Mesenteric fat pad (tissue), 1 donor: ENCODE measurements around the gene FADS3. TPM values are rescaled to one million over a fixed set of nuclear protein-coding genes. Genes with fewer than 3 reads are reported as not detected.
A peak's percentile ranks its signal among the peaks of the same experiment; 100 is the strongest.
"Not testable (repeated sequence)": the region's sequence is repeated elsewhere in the genome, so short reads cannot be mapped to it uniquely, and the experiment has no call there.

Experiments
- DNase-seq: peaks from one replicate; pipeline ENCODE4 v3.0.0-alpha.2; 2020; ENCODE audit warnings: low spot score
- total RNA-seq: library from RNA; stranded (reverse); fragmentation: NEBNext Ultra II Directional; extraction: Animal tissue kit (Norgen Biotek cat#: 25700); gene quantifications from one replicate; pipeline ENCODE4 v1.2.1, GENCODE V29; 2021
- donor health status: DM: yes; HTN: yes; CAD: no.

The FADS3 gene
- total RNA-seq, 1 donor from 2014 or later = 387 TPM

DNA sequence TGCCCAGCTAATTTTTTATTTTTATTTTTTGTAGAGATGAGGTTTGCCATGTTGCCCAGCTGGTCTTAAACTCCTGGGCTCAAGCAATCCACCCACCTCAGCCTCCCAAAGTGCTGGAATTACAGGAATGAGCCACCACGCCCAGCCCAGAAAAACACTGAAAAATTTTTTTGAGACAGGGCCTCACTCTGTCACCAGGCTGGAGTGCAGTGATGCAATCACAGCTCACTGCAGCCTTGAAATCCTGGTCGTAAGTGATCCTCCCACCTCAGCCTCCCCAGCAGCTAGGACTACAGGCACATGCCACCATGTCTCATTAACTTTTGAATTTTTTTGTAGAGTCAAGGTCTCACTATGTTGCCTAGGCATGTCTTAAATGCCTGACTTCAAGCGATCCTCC lies 9.1 kb downstream of the FADS3 start:
- DNase-seq = not testable (repeated sequence)

DNA sequence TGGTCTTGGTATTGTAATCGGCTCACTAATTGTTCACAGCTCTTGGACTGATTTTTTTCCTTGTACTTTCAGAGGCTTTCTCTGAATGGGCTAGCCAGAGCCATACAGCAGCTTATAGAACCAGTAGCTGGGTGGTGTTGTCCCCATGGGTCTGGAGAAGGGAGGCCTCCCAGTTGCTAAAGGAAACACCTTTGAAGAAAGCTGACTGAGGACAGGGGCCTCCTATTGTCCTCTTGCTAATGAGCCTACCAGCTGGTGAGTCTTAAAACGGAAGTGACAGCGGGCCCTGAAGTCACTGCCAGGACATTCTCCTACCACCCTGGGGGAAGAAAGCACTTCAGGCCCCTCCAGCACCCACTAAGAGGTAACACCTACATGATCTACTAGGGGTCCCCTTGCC lies 9.9 kb downstream of the FADS3 start:
- DNase-seq = no peak

DNA sequence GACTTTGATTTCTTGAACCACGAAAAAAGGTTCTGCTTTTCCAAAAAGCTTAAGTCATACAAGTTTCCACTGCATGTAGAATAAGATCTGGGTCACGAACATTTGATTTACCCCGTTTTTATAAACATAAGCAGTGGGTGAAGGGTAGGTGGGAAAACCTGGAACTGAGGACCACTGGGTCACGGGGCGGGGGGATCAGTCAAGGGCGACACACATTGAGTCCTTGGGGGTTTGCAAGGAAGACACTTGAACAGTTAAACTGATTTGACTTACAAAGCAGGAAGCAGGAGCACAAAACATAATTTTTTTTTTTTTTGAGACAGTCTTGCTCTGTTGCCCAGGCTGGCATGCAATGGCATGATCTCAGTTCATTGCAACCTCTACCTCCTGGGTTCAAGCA lies 10.9 kb downstream of the FADS3 start:
- DNase-seq = no peak

DNA sequence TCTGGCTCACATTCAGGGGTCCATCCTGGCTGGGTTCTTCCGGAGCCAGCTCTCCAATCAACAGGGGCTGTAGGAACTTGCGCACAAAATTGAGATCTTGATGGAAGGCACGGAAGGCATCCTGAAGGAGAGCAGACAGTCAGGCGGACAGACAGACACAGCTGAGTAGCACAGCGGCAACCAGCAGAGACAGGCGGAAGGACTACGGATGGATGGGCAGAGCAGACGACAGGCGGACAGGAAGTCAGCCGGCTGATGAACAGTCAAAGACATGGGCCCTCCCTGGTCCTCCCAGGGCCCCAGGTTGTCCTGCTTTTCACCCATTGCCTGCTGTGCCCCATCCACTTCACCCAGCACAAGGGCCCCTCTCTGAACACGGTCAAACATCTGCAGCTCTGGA lies 11.3 kb downstream of the FADS3 start:
- no peak for DNase-seq

DNA sequence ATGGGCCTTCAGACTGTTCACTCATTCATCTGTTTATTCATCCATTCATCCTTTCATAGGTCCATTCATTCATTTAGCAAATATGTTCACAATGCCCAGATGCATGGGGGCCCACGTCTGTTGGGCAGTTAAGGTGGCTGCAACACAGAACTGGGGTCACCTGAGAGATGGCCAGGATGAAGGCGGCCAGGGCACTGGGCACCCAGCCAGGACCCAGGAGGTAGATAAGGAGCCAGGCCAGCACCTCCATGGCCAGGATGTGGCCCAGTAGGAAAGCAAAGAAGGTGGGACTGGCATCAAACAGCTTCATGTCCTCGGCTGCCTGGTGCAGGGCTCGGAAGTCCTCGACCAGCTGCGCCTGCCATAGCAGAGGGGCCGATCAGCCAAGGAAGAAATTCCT lies 12.2 kb downstream of the FADS3 start:
- no peak for DNase-seq

DNA sequence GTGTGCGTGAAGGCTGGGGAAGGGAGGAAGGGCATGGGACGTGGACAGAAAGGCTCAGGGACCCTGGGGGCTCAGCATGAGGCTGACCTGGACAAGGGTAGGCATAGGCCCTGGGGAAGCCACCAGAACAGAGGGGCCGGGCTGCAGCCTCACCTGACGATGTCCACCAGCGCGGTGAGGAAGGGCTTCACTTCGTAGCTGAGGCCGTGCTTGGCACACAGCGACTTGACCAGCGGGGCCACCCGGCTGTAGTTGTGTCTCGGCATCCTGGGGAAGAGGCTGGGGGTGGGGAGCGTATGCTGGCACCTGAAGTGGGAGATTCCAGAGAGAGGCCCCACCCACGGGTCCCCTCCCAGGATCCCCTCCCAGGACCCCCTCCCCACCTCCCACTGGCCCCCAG lies 15.6 kb downstream of the FADS3 start:
- DNase-seq = no peak

DNA sequence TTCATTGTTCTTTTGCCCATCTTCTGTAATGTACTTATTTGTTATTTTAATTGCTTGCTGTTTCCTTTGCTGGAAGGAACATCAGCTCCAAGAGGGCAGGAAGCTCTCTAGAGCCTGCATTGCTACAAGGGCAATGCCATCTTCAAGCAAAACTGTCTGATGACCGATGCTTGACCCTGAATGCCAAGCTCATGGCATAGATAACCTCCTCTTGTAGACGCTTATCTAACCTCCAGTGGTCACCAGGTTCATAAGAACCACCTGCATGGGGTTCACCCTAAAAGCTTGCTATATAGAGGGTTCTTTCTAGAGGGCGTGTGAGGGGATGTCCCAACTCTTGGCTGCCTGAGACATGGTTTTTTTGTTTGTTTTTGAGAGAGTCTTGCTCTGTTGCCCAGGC lies 16.5 kb downstream of the FADS3 start:
- no peak for DNase-seq

DNA sequence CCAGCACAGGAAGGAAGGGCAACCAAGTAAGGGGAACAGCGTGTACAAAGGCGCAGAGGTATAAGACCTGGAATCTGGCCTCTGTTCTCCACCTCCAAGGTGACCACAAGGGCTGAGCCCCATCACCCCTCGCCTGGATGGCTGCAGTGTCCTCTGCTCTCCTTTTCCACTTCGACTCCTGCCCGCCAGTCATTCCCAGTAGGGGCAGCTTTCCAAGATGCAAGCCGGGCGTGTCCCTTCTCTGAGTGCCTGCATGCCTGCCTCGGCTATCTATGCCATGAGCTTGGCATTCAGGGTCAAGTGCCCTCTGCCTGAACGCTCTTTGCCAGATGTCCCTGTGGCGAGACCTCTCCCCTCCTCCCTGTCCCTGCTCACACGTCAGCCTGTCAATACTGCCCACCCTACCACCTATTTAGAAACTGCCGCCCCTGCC lies 17.0 kb downstream of the FADS3 start:
- DNase-seq = no peak

DNA sequence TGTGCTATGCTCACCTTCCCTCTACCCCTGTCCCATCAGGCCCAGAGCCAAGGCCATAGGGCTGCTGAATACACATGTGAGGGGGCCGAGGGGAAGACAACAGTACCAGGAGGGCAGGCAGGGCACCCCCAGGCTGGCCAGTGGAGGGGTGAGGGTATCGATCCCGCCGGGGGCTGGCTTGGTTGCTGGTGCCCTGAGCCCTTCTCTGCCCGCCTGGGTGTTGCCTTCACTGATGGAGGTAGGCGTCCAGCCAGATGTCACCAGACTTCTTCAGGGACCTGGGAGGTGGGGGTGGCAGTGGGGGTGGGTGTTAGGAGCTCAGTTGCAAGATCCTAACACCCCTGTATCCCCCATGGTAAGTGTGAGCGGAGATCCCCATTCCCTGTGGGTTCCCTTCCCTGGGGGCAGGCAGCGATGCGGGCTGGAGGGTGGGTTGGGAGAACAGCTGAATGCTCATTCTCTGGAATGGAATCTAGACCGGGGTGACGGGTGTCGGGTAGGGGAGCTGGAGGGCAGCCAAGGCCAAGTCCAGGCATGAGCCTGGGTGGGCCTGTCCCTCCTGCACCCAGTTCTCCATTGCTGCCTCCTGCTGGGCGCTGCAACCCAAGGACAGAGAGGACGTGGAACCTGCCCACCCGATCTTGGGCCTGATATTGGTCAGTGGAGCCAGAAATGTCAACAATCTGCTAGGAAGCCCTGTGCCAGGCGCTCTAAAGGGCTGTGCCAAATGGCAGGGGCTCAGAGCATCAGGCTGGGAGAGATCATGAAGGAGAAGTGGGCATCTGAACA lies 17.6 kb downstream of the FADS3 start:
- DNase-seq = no peak

DNA sequence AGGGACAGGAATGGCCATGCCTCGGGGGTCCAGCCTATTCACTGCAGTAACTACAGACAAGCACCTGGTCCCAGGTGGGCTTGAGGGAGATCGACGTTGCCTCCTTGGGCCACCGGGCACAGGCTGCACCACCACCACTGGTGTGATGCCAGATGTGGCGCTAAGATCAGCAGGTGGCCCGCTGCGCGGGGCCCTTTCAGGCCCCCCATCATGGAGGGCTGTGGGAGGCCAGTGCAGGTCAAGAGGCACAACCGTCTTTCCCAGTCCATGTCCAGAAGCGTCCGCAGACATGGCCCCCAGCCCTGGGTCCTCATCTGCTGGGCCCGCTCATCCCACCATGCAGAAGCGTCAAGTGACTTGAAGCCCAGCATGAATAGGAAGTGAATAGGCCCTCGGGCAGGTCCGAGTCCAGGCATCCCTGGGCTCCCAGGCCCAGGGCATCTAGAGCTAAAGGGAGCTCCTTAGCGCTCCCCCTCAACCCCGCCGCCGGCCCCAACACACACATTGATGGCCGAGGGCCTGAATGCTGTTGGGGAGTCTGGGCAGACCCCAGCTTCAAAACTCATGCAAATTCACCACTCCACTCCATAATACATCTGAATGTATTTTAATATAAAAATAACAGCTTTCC lies 18.3 kb downstream of the FADS3 start:
- no peak for DNase-seq

DNA sequence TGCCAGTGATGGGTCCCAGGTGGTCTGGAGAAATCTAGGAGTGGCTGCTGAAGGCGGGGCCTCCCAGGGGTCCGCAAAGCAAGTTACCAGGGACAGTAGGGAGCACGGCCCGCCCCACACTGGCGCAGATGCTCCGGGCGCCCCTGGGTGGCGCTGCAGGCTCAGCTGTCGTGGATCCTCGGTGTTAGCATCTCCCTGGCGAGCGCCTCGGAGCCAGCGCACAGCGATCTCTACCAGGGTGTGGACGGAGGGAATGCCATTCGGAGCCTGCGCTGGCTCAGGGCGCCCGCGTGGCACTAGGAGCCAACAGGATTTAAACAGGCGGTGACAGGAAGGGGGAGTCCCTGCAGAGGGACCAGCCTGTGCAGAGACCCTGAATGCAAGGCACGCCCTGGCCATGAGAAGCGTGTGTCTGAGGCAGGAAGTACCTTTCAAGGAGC lies 20.2 kb downstream of the FADS3 start:
- peak; percentile 95 for DNase-seq

DNA sequence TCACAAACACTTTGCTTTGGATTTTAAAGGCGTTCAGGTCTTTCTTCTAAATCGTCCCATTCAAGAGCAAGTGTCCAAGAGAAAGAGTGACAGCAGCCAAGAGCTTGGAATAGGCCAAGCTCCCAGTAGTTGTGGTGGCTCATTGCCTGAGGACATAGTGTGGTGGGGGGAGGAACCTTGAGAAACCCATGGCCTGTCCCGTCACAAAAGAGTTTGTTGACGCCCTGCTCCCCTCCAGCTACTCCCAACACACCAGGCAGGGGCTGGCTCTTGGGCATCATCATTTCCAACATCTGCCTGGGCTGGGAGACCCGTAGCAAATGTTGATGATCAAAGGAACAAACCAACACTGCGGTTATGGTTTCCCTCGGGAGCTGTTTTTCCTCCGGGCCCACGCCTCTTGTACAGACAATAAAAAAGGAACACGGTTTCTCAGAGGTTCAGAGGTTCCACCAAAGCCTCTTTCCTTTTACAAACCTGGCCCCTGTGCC lies 20.8 kb downstream of the FADS3 start:
- no peak for DNase-seq

DNA sequence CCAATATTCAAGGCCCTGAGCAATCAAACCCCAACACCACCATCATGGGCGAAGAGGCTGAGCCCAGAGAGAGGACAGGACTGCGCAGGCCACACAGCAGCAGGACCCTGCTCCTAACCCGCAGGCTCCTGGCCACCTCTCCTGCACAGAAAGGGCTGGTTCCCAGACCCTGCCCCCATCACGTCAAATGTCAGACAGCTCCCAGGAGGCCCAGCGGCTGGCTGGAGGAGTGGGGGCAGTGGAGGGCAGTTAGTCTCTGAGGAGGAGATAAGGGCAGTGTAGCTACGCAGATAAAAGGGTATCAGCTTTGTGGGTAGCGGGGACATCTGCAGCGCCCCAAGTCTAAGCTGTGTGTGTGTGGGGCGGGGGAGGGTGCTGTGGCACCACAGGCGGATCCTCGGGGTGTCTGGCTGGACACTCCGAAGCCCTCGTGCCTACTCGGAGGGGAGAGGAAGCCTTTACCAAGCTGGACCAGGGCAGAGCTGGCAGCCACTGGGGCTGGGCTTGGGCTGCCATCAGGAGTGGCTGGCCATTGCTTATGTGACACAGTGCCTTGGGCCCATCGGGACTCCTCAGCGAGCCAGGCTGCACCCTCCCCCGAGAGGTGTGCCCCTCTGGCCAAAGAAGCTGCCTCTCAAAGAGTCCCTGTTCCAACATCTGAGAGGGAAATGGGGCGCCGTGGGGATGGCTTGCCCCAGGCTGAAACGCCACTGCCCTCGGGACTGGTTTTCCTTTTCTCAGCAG lies 21.5 kb downstream of the FADS3 start:
- no peak for DNase-seq

DNA sequence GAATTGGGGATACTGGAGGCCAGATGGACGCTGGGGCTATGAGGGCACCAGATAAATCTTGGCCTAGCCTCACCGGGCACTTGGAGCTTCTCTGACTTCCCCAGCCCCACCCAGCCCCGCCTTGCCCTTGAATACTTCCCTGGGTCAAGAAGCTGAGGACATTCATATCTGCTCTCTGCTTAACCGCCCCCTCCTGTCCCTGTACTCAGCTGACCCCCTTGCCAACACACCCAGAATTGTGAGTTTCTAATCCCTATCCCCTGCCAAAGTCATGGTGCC lies 22.0 kb downstream of the FADS3 start:
- DNase-seq = no peak

DNA sequence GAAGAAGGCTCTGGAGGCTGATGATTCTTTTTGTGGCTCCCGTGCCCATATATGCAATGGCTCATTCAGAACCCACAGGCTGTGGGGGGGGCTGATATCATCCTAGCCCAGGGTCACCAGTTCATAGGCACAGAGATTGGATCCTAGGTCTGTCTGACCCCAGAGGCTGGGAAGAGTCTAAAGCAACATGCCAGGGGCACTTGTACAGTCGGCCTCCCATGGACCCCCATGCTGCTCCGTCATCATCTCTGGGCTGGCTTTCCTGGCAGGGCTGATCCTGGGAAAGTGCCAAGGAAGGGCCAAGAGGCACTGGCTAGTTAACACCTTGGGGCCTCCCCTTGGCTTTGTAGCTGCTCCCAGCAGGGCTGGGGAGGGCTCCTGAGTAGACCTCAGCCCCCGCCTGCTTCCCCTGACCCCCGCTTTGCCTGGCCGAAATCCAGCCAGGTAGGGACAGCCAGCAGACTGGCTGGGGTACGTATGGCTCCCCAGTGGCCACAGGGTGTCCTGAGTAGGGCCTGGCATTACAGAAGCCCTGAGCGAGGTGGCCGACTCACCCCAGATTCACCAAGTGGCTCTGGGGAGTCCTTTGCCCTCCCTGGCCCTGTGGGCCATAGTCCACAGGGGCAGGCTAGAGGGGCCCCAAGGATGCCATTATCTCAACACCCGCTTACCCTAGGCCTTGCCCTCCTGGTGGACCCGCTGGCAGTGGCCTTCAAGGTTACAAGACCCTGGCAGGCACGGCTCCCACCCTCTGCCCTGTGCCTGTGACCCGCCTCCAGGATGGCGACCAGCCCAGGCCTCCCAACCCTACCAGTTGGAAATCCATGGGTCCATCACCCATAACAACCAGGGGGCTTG lies 22.5 kb downstream of the FADS3 start:
- DNase-seq = no peak

DNA sequence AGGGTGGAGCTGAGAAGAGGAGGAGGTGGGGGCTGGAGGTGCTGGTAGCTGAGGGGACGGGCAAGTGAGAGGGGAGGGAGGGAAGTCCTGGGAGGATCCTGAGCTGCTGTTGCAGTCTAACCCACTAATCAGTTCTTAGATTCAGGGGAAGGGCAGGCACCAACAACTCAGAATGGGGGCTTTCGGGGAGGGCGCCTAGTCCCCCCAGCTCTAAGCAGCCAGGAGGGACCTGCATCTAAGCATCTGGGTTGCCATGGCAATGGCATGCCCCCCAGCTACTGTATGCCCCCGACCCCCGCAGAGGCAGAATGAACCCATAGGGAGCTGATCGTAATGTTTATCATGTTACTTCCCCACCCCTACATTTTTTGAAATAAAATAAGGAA lies 24.4 kb downstream of the FADS3 start:
- no peak for DNase-seq

DNA sequence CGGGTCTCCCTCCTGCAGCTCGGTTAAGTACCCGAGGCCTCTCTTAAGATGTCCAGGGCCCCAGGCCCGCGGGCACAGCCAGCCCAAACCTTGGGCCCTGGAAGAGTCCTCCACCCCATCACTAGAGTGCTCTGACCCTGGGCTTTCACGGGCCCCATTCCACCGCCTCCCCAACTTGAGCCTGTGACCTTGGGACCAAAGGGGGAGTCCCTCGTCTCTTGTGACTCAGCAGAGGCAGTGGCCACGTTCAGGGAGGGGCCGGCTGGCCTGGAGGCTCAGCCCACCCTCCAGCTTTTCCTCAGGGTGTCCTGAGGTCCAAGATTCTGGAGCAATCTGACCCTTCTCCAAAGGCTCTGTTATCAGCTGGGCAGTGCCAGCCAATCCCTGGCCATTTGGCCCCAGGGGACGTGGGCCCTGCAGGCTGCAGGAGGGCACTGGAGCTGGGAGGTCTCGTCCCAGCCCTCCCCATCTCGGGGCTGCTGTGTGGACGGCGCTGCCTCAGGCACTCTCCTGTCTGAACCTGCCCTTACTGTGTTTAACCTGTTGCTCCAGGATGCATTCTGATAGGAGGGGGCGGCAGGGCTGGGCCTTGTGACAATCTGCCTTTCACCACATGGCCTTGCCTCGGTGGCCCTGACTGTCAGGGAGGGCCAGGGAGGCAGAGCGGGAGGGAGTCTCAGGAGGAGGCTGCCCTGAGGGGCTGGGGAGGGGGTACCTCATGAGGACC lies 25.0 kb downstream of the FADS3 start:
- no peak for DNase-seq

DNA sequence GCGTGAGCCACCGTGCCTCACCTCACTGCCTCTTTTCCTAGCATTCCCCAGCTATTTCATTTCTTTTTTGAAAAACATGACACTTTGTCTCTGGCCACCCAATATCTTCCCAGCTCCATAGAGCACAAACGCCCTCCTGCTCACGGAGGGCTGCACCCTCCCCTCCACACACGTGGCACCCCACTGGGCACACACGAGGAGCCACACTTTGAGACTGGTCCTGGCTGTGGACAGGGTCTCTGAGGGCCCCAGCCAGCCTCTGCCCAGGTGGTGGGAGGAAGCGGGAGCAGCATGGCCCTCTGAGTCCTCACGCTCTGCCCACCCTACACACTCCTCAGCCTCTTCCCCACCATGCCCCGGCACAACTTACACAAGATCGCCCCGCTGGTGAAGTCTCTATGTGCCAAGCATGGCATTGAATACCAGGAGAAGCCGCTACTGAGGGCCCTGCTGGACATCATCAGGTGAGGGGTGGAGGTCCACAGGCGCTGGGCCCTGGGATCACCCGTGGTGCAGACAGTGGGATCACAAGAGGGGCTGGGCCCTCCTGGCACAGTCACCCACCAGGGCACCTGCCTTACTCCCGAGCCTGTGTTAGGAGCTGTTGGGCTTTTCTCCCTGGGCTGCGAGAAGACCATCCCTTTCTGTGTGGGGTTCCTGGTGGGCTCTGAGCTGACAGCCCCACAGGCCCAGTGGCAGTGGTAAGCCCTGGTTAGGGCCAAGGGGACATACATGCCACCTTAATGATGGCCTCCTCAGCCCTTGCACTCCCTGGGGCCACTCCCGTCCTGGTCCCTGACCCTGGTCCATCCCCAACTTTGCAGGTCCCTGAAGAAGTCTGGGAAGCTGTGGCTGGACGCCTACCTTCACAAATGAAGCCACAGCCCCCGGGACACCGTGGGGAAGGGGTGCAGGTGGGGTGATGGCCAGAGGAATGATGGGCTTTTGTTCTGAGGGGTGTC lies 26.2 kb downstream of the FADS3 start:
- no peak for DNase-seq

DNA sequence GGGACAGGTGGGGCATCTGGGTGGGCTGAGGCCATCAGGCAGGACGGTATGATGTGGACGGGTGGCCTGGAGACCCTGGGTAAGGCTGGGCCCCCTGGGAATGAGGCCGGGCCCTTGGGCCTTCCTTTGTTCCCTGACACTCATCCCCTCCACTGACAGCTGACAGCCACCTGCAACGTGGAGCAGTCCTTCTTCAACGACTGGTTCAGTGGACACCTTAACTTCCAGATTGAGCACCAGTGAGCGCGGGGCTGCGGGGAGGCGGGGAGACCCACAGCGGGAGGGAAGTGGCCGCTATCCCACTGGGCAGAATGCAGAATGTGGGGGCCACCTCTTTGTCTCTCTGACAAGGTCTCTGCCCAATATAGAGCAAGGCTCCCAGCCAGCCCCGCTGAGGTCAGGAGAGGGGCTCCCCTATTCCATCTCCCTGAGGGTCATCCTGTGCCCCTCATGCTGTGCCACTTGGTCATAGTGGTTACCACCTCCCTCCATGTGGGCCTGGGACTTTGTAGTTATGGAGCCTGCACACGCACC lies 27.7 kb downstream of the FADS3 start:
- no peak for DNase-seq
